Thymus (tissue), 11 donors: Measurements from ENCODE around the gene ID3. TPM values are rescaled to one million over a fixed set of nuclear protein-coding genes. Genes with fewer than 3 reads are reported as not detected.

Source experiments
- DNase-seq, 9 donors: peaks; one replicate each; pipeline ENCODE4 v3.0.0-alpha.2; 2013; ENCODE audit warnings: low spot score in 9 of 9, low read depth in 6 of 9, missing footprints in 1 of 9
- H3K27ac ChIP-seq, 2 donors: one replicate each; pipeline ENCODE4 v1.5.1; 2013; ENCODE audit warnings: control low read depth in 1 of 2, low read depth in 1 of 2, low read length in 1 of 2, mild to moderate bottlenecking in 1 of 2, moderate library complexity in 1 of 2
- H3K27me3 ChIP-seq, 2 donors: one replicate each; pipeline ENCODE4 v1.5.1; 2013; ENCODE audit warnings: low read length in 1 of 2; ENCODE audit not compliant: control insufficient read depth in 2 of 2, insufficient read depth in 1 of 2
- H3K36me3 ChIP-seq, 2 donors: one replicate each; pipeline ENCODE4 v1.5.1; 2013; ENCODE audit warnings: low read length in 1 of 2, mild to moderate bottlenecking in 1 of 2, moderate library complexity in 1 of 2; ENCODE audit not compliant: control insufficient read depth in 2 of 2, insufficient read depth in 2 of 2
- H3K4me1 ChIP-seq, 2 donors: one replicate each; pipeline ENCODE4 v1.5.1; 2013; ENCODE audit warnings: low read length in 2 of 2; ENCODE audit not compliant: control insufficient read depth in 2 of 2, insufficient read depth in 2 of 2
- H3K4me3 ChIP-seq, 2 donors: one replicate each; pipeline ENCODE4 v1.5.1; 2013; ENCODE audit warnings: low read length in 2 of 2, control low read depth in 1 of 2, mild to moderate bottlenecking in 1 of 2
- H3K9me3 ChIP-seq, 2 donors: one replicate each; pipeline ENCODE4 v1.5.1; 2013; ENCODE audit warnings: low read length in 1 of 2, mild to moderate bottlenecking in 1 of 2; ENCODE audit not compliant: control insufficient read depth in 2 of 2, insufficient read depth in 1 of 2
- WGBS: extraction: QIAGEN DNeasy Blood & Tissue Kit; methylation state at CpG from one replicate; pipeline ENCODE4 v1.1.7; 2013; 5-methylcytosine and 5-hydroxymethylcytosine counted together
- polyA plus RNA-seq: library from polyadenylated mRNA; stranded (reverse); fragments of 200-250 nt; gene quantifications from one replicate; pipeline ENCODE4 v1.2.3, GENCODE V29; 2013
- total RNA-seq: library from RNA; stranded (reverse); fragments of 120-200 nt; gene quantifications from one replicate; pipeline ENCODE4 v1.2.4, GENCODE V29; 2013
- donor health status: healthy.

ID3 gene
- total and polyA plus RNA-seq, 2 donors = 131 to 255 TPM

DNA sequence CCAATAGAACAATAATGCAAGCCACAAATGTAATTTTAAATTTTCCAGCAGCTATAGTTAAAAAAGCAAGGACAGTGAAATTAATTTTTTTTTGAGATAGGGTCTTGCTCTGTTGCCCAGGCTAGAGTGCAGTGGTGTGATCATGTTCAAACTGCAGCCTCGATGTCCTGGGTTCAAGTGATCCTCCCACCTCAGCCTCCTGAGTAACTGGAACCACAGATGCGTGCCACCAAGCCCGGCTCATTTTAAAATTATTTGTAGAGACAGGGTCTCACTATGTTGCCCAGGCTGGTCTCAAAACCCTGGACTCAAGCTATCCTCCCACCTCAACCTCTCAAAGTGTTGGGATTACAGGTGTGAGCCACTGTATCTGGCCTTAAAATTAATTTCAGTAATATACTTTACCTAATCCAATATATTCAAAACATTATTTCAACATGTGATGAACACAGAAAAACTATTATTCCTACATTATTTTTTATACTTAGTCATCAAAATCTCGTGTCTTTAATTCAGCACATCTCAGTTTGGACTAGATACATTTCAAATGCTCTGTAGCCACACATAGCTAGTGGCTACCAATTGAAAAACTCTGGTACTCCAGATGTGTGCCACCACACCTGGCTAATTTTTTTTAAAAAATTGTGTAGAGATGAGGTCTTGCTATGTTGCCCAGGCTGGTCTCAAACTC lies 10.8 kb upstream of the ID3 start:
- 98% methylated on average over 4 of the region's 4 CpGs for WGBS
- Histone ChIP-seq H3K27me3 (peaks cover 0 to 11% of the 10 kb centered on the region in 2 donors), H3K36me3 (no peaks in the 10 kb centered on the region), H3K27ac (no peak overlapping the region), H3K4me1 (peaks cover 9 to 57% of the 10 kb centered on the region in 2 donors), H3K9me3 (no peaks in the 10 kb centered on the region), H3K4me3 (no peak overlapping the region)
- no peak for DNase-seq

- H3K36me3 ChIP-seq = no peaks in the 10 kb centered on the region
- H3K9me3 ChIP-seq = no peaks in the 10 kb centered on the region
- peaks cover 0 to 11% of the 10 kb centered on the region in 2 donors for H3K27me3 ChIP-seq
- H3K27ac ChIP-seq = no peak overlapping the region
- H3K4me3 ChIP-seq = peak overlapping the region; percentile 57 to 70
- DNase-seq = peak in 1 of 9 donors; percentile 50
- peaks cover 6 to 48% of the 10 kb centered on the region in 2 donors for H3K4me1 ChIP-seq
- 63% methylated on average over 16 of the region's 16 CpGs for WGBS
Observed at GRCh38 chr1:23568608-23569383, 9.5 kb upstream of the ID3 start.

- Histone ChIP-seq H3K36me3 (no peaks in the 10 kb centered on the region), H3K4me3 (peak overlapping the region; percentile 57 to 70), H3K9me3 (no peaks in the 10 kb centered on the region), H3K4me1 (peaks cover 6 to 50% of the 10 kb centered on the region in 2 donors), H3K27me3 (peaks cover 0 to 11% of the 10 kb centered on the region in 2 donors), H3K27ac (peak overlapping the region; percentile 58 to 74)
- no peak for DNase-seq
- WGBS = 1% methylated on average over 66 of the region's 66 CpGs
Observed at GRCh38 chr1:23567996-23568607, 8.8 kb upstream of the ID3 start.

- DNase-seq = no peak
- 71% methylated on average over 15 of the region's 15 CpGs for WGBS
- H3K9me3 ChIP-seq = no peaks in the 10 kb centered on the region
- H3K4me1 ChIP-seq = peaks cover 9 to 49% of the 10 kb centered on the region in 2 donors
- peak overlapping the region; percentile 36 to 70 for H3K4me3 ChIP-seq
- peaks cover 0 to 11% of the 10 kb centered on the region in 2 donors for H3K27me3 ChIP-seq
- H3K36me3 ChIP-seq = no peaks in the 10 kb centered on the region
- peak overlapping the region in 1 of 2 donors; percentile 58 for H3K27ac ChIP-seq
Observed at GRCh38 chr1:23567629-23567995, 8.3 kb upstream of the ID3 start.

GRCh38 chr1:23566304-23566703 lies 7.0 kb upstream of the ID3 start:
- no peak overlapping the region for H3K27ac ChIP-seq
- H3K4me1 ChIP-seq = peaks cover 13 to 61% of the 10 kb centered on the region in 2 donors
- no peak for DNase-seq
- WGBS = 98% methylated on average over 6 of the region's 6 CpGs
- H3K4me3 ChIP-seq = no peak overlapping the region
- H3K36me3 ChIP-seq = no peaks in the 10 kb centered on the region
- no peaks in the 10 kb centered on the region for H3K9me3 ChIP-seq
- H3K27me3 ChIP-seq = peaks cover 0 to 22% of the 10 kb centered on the region in 2 donors

GRCh38 chr1:23565776-23566175 lies 6.5 kb upstream of the ID3 start:
- 95% methylated on average over 3 of the region's 3 CpGs for WGBS
- Histone ChIP-seq H3K27me3 (peaks cover 3 to 27% of the 10 kb centered on the region in 2 donors), H3K36me3 (no peaks in the 10 kb centered on the region), H3K27ac (no peak overlapping the region), H3K9me3 (no peaks in the 10 kb centered on the region), H3K4me1 (peaks cover 14 to 66% of the 10 kb centered on the region in 2 donors), H3K4me3 (no peak overlapping the region)
- DNase-seq = no peak

- H3K27ac ChIP-seq = peak overlapping the region in 1 of 2 donors; percentile 46
- H3K27me3 ChIP-seq = peaks cover 6 to 38% of the 10 kb centered on the region in 2 donors
- WGBS = 95% methylated on average over 10 of the region's 10 CpGs
- no peaks in the 10 kb centered on the region for H3K36me3 ChIP-seq
- peaks cover 25 to 77% of the 10 kb centered on the region in 2 donors for H3K4me1 ChIP-seq
- DNase-seq = no peak
- no peak overlapping the region for H3K4me3 ChIP-seq
- H3K9me3 ChIP-seq = no peaks in the 10 kb centered on the region
Observed at GRCh38 chr1:23564529-23565122, 5.3 kb upstream of the ID3 start.

DNA sequence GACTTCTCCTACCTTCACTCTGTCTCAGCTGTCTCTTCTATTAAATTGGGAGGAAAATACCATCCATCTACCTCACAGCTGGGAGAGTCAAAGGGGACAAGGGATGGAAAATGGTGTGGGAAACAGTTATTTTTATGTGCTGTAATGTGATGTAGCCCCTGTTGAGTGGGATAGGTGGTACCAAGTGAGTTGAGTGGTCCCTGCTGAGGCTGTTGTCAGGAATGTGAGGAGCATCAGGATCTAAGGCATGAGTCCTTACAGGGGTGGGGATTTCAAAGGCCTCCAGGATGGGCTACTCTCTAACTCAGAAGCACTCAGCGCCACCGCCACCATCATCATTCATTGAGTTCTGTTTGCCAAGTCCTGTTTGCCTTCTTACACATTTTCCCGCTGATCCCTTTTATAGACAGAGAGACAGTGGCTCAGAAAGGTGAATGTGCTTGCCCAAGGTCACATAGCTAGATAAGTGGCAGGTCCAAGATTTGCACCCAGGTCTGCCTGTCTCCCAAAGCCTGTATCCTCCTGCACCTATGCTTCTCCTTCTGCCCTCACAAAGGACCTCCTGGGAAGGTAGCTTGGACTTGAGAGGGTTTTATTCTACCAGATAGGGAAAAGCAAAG lies 4.6 kb upstream of the ID3 start:
- H3K4me3 ChIP-seq = no peak overlapping the region
- no peak overlapping the region for H3K27ac ChIP-seq
- H3K36me3 ChIP-seq = no peaks in the 10 kb centered on the region
- H3K9me3 ChIP-seq = no peaks in the 10 kb centered on the region
- no peak for DNase-seq
- peaks cover 6 to 45% of the 10 kb centered on the region in 2 donors for H3K27me3 ChIP-seq
- 99% methylated on average over 3 of the region's 3 CpGs for WGBS
- H3K4me1 ChIP-seq = peaks cover 26 to 76% of the 10 kb centered on the region in 2 donors
